HUES6 (cell line): ENCODE data around the gene SPOCK1.

Source experiments
- H3K27ac ChIP-seq: 2 replicates; pipeline ENCODE4 v1.7.0; 2013; ENCODE audit warnings: low read depth, mild to moderate bottlenecking, low read length, inconsistent platforms
- H3K27me3 ChIP-seq: 2 replicates; pipeline ENCODE4 v1.6.1; 2013; ENCODE audit warnings: low read length; ENCODE audit not compliant: control insufficient read depth, insufficient read depth
- H3K36me3 ChIP-seq: 2 replicates; pipeline ENCODE4 v1.6.1; 2013; ENCODE audit warnings: low read length; ENCODE audit not compliant: control insufficient read depth, insufficient read depth
- H3K4me1 ChIP-seq: 2 replicates; pipeline ENCODE4 v1.6.1; 2013; ENCODE audit warnings: low read length; ENCODE audit not compliant: control insufficient read depth, insufficient read depth
- H3K4me3 ChIP-seq: 2 replicates; pipeline ENCODE4 v1.5.1; 2013; ENCODE audit warnings: low read depth, low read length
- H3K9ac ChIP-seq: one replicate; pipeline ENCODE4 v1.6.1; 2013; ENCODE audit warnings: mild to moderate bottlenecking, low read length
- H3K9me3 ChIP-seq: 2 replicates; pipeline ENCODE4 v1.6.1; 2013; ENCODE audit warnings: low read depth, low read length; ENCODE audit not compliant: control insufficient read depth, insufficient read depth

The SPOCK1 gene

GRCh38 chr5:137492331-137492730 is 6.8 kb downstream of the SPOCK1 start:
- Histone ChIP-seq H3K36me3 (no peaks in the 10 kb centered on the region), H3K27ac (no peak overlapping the region), H3K27me3 (peaks cover 28% of the 10 kb centered on the region), H3K4me3 (no peak overlapping the region), H3K9me3 (no peaks in the 10 kb centered on the region), H3K4me1 (no peaks in the 10 kb centered on the region), H3K9ac (no peak overlapping the region)

GRCh38 chr5:137491121-137491520 is 8.0 kb downstream of the SPOCK1 start:
- H3K4me1 ChIP-seq = no peaks in the 10 kb centered on the region
- H3K27ac ChIP-seq = no peak overlapping the region

GRCh38 chr5:137490591-137490990 is 8.5 kb downstream of the SPOCK1 start:
- no peak overlapping the region for H3K9ac ChIP-seq
- no peaks in the 10 kb centered on the region for H3K36me3 ChIP-seq
- no peaks in the 10 kb centered on the region for H3K4me1 ChIP-seq
- H3K4me3 ChIP-seq = no peak overlapping the region
- peaks cover 11% of the 10 kb centered on the region for H3K27me3 ChIP-seq
- H3K9me3 ChIP-seq = no peaks in the 10 kb centered on the region
- no peak overlapping the region for H3K27ac ChIP-seq

More at GRCh38 chr5:137491121-137491520, 8.0 kb downstream of the SPOCK1 start:
- Histone ChIP-seq H3K36me3 (no peaks in the 10 kb centered on the region), H3K9ac (no peak overlapping the region), H3K4me3 (no peak overlapping the region), H3K27me3 (peaks cover 16% of the 10 kb centered on the region), H3K9me3 (no peaks in the 10 kb centered on the region)

- Histone ChIP-seq H3K4me3 (no peak overlapping the region), H3K27me3 (no peaks in the 10 kb centered on the region; the same call in 1 of the 2 replicates), H3K4me1 (no peaks in the 10 kb centered on the region), H3K36me3 (no peaks in the 10 kb centered on the region), H3K27ac (no peak overlapping the region), H3K9ac (no peak overlapping the region), H3K9me3 (no peaks in the 10 kb centered on the region)
Measured at GRCh38 chr5:137488974-137489373, 10.2 kb downstream of the SPOCK1 start.

- H3K4me3 ChIP-seq = no peak overlapping the region
- no peaks in the 10 kb centered on the region for H3K36me3 ChIP-seq
- H3K27me3 ChIP-seq = no peaks in the 10 kb centered on the region; the same call in 1 of the 2 replicates
- H3K4me1 ChIP-seq = no peaks in the 10 kb centered on the region
- no peaks in the 10 kb centered on the region for H3K9me3 ChIP-seq
- H3K9ac ChIP-seq = no peak overlapping the region
- H3K27ac ChIP-seq = no peak overlapping the region
Measured at GRCh38 chr5:137488516-137488915, 10.6 kb downstream of the SPOCK1 start.

- Histone ChIP-seq H3K4me1 (no peaks in the 10 kb centered on the region), H3K9me3 (no peaks in the 10 kb centered on the region), H3K36me3 (no peaks in the 10 kb centered on the region), H3K4me3 (no peak overlapping the region), H3K27ac (no peak overlapping the region), H3K9ac (no peak overlapping the region), H3K27me3 (no peaks in the 10 kb centered on the region; the same call in 1 of the 2 replicates)
Measured at GRCh38 chr5:137487600-137487999, 11.5 kb downstream of the SPOCK1 start.

DNA sequence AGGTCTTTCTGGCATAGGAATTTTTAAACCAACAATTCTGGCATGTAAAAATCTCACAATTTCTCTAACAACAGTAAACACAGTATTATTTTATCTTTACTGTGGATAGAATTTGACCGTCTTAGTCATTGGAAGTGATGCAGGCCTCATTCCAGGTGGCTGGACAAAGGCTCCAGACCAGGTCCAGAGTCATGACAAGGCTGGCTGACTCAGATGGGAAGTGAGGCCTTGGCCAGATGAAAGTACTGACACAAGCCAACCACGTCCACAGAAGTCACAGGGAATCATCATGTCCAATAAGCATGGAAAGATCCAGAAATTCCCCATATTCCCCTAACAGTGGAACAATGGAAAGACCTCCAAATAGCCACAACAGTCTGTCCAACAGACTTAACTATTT is 12.4 kb downstream of the SPOCK1 start:
- H3K9ac ChIP-seq = no peak overlapping the region
- H3K36me3 ChIP-seq = no peaks in the 10 kb centered on the region
- no peak overlapping the region for H3K4me3 ChIP-seq
- peaks cover 5% of the 10 kb centered on the region; the same call in 1 of the 2 replicates for H3K27me3 ChIP-seq
- no peak overlapping the region for H3K27ac ChIP-seq
- H3K9me3 ChIP-seq = no peaks in the 10 kb centered on the region
- no peaks in the 10 kb centered on the region for H3K4me1 ChIP-seq

- Histone ChIP-seq H3K36me3 (no peaks in the 10 kb centered on the region), H3K9me3 (no peaks in the 10 kb centered on the region), H3K27me3 (peaks cover 14% of the 10 kb centered on the region; the same call in 1 of the 2 replicates), H3K4me3 (no peak overlapping the region), H3K27ac (no peak overlapping the region), H3K9ac (no peak overlapping the region), H3K4me1 (no peaks in the 10 kb centered on the region)
Measured at GRCh38 chr5:137481596-137481995, 17.5 kb downstream of the SPOCK1 start.

DNA sequence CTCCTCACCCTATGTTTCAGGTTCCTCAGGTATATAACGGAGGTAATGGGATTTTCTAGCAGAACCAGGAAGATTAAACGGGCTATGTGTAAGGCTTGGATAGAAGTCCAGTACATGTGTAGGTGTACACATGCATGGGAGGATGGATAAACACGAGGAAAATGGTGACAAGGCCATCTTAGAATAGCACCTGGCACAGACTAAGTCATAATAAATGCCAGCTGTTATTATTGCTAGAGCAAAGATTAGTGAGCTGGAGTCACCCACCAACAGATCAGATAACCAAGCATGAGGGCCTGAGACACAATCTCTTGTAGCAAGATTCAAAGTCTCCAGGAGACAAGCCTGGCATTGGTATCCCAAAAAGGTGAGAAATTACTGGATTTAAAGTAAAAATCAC is 21.1 kb downstream of the SPOCK1 start:
- H3K27me3 ChIP-seq = peaks cover 16% of the 10 kb centered on the region; the same call in 1 of the 2 replicates
- H3K9ac ChIP-seq = no peak overlapping the region
- H3K27ac ChIP-seq = no peak overlapping the region
- no peaks in the 10 kb centered on the region for H3K4me1 ChIP-seq
- H3K9me3 ChIP-seq = no peaks in the 10 kb centered on the region
- H3K36me3 ChIP-seq = no peaks in the 10 kb centered on the region
- no peak overlapping the region for H3K4me3 ChIP-seq

- H3K27ac ChIP-seq = no peak overlapping the region
- H3K9me3 ChIP-seq = no peaks in the 10 kb centered on the region
- no peaks in the 10 kb centered on the region for H3K4me1 ChIP-seq
- H3K9ac ChIP-seq = no peak overlapping the region
- H3K4me3 ChIP-seq = no peak overlapping the region
- H3K27me3 ChIP-seq = peaks cover 32% of the 10 kb centered on the region
- no peaks in the 10 kb centered on the region for H3K36me3 ChIP-seq
Measured at GRCh38 chr5:137470921-137471220, 28.3 kb downstream of the SPOCK1 start.

- Histone ChIP-seq H3K27ac (no peak overlapping the region), H3K9me3 (no peaks in the 10 kb centered on the region), H3K9ac (no peak overlapping the region), H3K36me3 (no peaks in the 10 kb centered on the region), H3K27me3 (peaks cover 33% of the 10 kb centered on the region), H3K4me1 (no peaks in the 10 kb centered on the region), H3K4me3 (no peak overlapping the region)
Measured at GRCh38 chr5:137470111-137470920, 28.8 kb downstream of the SPOCK1 start.
